HG03196 (cell line): ENCODE measurements around the gene SELENBP1.
"Not testable (repeated sequence)": the region's sequence is repeated elsewhere in the genome, so short reads cannot be mapped to it uniquely, and the experiment has no call there.

ENCODE experiments used
- ATAC-seq: cut with Tn5 transposase; IDR thresholded peaks from one replicate; pipeline ENCODE4 v1.9.1; 2021; ENCODE audit not compliant: unreplicated experiment

The SELENBP1 gene

GRCh38 chr1:151377150-151377884 lies 4.8 kb upstream of the SELENBP1 start:
- ATAC-seq, result no peak

DNA sequence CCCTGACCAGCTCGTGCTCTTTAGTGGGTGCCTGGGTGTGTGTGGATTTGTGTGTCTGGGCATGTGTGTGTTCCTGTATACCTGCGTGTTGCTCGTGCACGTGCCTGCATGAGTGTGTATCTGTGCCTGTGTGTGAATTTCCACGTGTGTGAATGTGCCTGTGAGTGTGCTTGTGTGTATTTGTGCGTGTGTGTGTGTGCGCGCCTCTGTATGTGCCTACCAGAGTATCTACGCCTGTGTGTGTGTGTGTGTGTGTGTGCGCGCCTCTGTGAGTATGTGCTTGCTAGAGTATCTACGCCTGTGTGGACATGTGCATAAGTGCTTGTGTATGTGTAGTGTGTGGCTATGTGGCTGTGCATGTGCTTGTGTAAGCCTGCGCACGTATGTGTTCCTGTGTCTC lies 691 bp upstream of the SELENBP1 start:
- no peak for ATAC-seq

DNA sequence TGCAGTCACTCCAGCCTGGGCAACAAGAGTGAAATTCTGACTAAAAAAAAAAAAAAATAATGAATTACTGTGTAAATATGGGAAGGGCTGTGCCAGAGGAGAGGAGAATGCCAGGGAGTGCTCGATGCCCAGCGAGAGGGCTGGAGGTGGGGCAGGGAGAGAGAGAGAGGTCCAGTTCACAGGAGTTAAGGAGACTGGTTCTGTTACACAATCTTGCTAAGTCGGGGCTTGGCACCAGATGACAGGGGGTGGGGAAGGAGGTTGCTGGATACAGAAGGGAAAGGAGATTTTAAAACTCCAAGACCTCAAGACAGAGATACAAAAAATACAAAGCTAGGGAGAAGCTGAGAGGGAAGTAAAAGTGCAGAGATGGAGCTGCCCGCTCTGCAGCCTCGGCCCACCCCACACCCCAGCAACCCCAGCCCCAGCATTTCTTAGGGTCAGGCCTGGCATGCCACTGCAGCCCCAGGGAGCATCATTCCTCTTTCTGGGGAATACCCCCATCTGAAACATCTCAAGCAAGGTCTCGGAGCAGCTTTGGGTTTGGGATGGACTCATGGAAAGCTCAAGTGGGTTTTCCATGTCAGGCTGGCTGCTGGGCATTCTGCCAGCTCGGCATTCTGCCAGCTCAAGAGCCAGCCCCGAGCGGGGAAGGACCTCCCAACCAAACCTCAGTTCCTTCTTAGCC lies 991 bp downstream of the SELENBP1 start:
- ATAC-seq, result no peak

DNA sequence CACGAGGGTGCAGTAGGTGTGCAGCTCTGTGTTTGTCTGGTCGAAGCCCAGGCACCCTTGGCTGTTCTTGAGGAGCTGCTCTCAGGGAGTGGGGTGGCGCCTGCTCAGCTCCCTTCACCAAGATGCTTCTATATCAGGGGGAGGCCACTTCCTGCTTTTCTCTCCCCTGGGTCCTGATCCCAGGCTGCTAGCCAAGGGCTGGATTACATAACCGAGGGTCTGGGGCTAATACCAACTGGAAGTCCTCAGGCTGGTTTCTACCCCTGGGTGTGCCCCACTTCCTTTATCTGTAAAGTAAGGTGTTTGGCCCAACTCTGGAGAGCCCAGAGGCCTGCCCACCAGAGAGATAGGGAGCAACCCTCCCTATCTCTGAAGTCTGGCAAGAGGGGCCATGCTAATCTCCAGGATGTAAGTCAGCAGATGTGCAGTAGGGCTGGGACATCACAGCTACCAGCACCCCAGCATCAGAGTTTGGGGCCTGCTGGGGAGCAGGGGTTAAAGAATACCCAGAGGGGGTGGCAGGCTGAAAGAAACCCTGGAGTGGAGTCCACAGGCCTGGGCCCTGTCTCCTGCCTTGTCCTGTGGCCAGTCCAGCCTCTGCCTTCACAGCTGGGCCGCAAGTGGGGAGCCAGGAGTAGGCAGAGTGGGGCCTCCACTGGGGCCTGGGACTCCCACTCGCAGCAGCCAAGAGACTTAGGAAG lies 2.1 kb downstream of the SELENBP1 start:
- ATAC-seq, result no peak

DNA sequence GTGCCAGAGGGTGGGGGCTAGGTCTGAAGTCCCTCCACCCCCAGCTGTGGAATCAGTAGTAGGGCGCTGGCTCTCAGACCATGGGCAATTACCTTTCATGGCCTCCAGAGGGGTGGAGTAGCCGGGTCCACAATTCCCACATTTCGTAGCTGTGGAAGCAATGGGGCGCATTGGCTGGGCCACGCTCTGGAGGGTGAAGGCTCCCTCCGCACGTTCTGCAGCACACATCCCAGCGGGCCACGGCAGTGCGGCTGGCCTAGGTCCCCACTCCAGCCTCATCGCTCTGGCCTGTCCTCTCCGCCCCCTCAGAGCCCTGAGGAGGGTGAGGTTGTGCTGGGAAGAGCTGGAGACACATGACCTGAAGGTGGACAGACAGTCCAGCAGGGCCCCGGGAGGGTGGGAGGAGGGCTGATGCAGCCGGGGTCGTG lies 2.9 kb downstream of the SELENBP1 start:
- ATAC-seq, result no peak

- ATAC-seq, result no peak
Measured at GRCh38 chr1:151369302-151369610, 3.2 kb downstream of the SELENBP1 start.

- ATAC-seq, result no peak
Measured at GRCh38 chr1:151368393-151369301, 3.9 kb downstream of the SELENBP1 start.

GRCh38 chr1:151367658-151368392 lies 4.7 kb downstream of the SELENBP1 start:
- ATAC-seq, result no peak

- no peak for ATAC-seq
Measured at GRCh38 chr1:151364996-151365395, 7.5 kb downstream of the SELENBP1 start.

DNA sequence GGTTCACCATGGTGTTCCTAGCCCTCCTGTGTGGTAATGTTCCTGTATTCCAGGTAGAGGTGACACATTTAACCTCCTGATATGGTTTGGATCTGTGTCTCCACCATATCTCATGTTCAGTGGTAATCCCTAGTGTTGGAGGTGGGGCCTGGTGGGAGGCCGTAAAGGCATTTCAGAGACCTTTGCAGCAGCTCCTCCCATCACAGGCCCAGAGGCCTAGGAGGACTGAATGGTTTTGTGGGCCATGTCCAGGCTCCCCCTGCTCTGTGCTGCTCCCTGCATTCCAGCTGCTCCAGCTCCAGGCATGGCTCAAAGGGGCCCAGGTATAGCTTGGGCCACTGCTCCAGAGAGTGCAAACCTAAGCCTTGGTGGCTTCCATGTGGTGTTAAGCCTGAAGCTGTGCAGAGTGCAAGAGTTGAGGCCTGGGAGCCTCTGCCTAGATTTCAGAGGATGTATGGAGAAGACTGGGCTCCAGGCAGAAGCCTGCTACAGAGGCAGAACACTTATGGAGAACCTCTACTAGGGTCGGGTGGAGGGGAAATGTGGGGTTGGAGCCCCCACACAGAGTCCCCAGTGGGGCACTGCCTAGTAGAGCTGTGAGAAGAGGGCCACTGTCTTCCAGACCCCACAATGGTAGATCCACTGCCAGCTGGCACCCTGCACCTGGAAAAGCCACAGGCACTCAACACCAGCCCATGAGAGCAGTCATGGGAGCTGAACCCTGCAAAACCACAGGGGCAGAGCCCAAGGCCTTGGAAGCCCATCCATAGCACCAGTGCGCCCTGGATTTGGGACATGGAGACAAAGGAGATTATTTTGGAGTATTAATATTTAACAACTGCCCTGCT lies 10.0 kb downstream of the SELENBP1 start:
- no peak for ATAC-seq

DNA sequence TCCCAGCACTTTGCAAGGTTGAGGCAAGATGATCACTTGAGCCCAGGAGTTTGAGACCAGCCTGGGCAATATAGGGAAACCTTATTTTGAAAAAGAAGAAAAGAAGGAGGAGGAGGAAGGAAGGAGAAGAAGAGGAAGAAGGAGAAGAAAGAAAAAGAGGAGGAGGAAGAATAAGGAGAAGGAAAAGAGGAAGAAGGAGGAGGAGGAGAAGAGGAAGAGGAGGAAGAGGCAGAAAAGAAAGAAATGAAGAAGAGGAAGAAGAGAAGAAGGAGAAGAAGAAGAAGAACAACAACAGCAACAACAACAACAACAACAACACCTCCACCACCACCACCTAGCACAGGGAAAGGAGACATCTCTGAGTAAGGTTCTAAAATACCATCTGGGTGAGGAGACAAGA lies 10.6 kb downstream of the SELENBP1 start:
- no peak for ATAC-seq

GRCh38 chr1:151356696-151357095 lies 15.8 kb downstream of the SELENBP1 start:
- ATAC-seq, result no peak

DNA sequence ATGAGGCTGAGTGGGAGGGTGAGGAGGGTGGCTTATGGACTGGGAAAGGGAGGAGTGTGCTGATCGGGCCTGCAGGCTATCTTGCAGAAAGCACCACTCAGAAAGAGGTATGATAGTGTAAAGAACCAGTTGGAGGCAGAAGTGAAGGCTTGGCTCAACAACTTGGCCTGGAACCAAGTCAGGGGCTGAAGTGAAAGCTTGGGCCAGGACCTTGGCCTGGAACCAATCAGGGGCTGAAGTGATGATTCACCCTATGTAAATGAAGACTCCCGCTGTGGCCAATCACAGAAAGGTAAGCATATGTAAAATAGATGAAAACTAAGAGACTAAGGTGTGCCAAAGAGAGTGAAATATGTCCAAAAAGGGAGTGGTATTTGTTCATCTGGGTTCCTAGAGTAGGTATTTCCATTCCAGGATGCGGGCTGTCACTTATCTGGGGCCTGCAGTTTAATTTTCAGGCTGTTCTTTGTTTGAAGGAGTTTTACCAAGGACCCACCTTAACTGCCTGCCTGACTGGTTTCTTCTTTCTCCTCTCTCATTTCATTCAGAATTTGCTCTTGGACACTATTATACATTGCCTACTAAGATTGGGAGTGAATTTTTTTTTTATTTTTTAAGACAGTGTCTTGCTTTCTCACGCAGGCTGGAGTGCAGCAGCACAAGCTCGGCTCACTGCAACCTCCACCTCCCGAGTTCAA lies 20.3 kb downstream of the SELENBP1 start:
- no peak for ATAC-seq

GRCh38 chr1:151350323-151350722 lies 22.2 kb downstream of the SELENBP1 start:
- ATAC-seq, result not testable (repeated sequence)

GRCh38 chr1:151347523-151348246 lies 24.8 kb downstream of the SELENBP1 start:
- ATAC-seq, result no peak

GRCh38 chr1:151346769-151347522 lies 25.6 kb downstream of the SELENBP1 start, which contains the start of gene RFX5:
Gene RFX5 (minus strand): TSS chr1:151347252. CDS start chr1:151346320, 932 bp downstream.
- ATAC-seq, result peak; percentile 92

DNA sequence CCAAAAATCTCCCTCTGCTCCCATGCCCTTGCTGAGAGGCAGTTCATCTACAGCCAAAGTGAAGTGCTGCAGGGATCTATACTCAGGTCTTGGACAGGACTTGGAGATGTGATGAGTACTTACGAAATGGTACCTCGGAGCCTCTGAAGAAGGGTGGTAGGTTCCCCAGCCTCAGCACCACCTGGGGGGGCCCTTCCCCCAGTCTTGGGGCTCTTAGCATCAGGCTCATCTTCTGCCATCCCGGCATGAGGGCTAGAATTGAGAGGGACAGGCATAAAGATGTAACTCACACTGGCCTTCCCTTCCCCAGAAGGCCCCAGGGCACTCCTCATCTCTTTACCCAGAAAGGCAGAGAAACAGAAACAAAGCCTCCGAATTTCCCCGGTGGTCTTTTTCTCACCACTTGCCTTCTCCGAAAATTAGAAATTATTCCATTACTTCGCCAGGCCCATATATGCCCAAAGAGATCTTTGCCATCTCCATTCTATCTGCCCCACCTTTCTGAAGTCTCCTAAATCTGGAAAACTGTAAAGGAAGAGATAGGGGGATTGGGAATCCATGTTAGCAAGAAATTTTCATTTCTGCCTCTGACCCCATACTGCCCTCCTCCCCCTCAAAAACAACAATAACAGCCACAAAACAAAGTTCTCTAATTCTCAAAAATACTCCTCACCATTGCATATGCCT lies 26.3 kb downstream of the SELENBP1 start:
- no peak for ATAC-seq
